ENCODE measurements around the gene TRMT2A.

GRCh38 chr22:20093418-20094196, 23.4 kb downstream of the TRMT2A start:
- no peak for TF ChIP-seq RAD21 (IDR thresholded peaks at IDR 0.05; ENCODE audit: low read depth)
- TF ChIP-seq REST (IDR thresholded peaks at IDR 0.05; ENCODE audit: low read depth): no peak
- TF ChIP-seq YY1 (IDR thresholded peaks at IDR 0.05; ENCODE audit: low read depth): no peak
- no peak for TF ChIP-seq MAX (IDR thresholded peaks at IDR 0.05)
- no peak for TF ChIP-seq TCF12 (IDR thresholded peaks at IDR 0.05; ENCODE audit: low read depth)
- TF ChIP-seq EP300 (IDR thresholded peaks at IDR 0.05; ENCODE audit: borderline replicate concordance): no peak
- TF ChIP-seq TAF1 (IDR thresholded peaks at IDR 0.05; ENCODE audit: low read depth): no peak
- TF ChIP-seq USF1 (IDR thresholded peaks at IDR 0.05): no peak
- no peak for TF ChIP-seq CREB1 (IDR thresholded peaks at IDR 0.05; ENCODE audit: low read depth)
- TF ChIP-seq TEAD4 (IDR thresholded peaks at IDR 0.05): no peak
- TF ChIP-seq EGR1 (IDR thresholded peaks at IDR 0.05): no peak
- no peak for TF ChIP-seq CEBPB (IDR thresholded peaks at IDR 0.05)

Measured in Ishikawa (cell line).